Upper lobe of left lung (tissue), 4 donors: ENCODE data around the gene MFRP.

Source experiments
- POLR2A ChIP-seq, 4 donors: fragments of 450-650 bp; IDR thresholded peaks; one replicate each; pipeline ENCODE4 v1.5.1; 2016 to 2017; ENCODE audit warnings: antibody characterized with exemption in 4 of 4, mild to moderate bottlenecking in 2 of 4
- POLR2AphosphoS5 ChIP-seq, 2 donors: sonication (generic); formaldehyde crosslinking; IDR thresholded peaks; one replicate each; pipeline ENCODE4 v1.5.1; 2017; ENCODE audit warnings: antibody characterized with exemption in 2 of 2
- TF ChIP-seq, protein P1 (sequence below), 6 experiments: fragments of 450-650 bp in 4 of 6; fragments of 200-600 bp in 2 of 6; sonication (generic) in 2 of 6; IDR thresholded peaks; one replicate each; pipeline ENCODE4 v1.5.1; 2016 to 2019; ENCODE audit warnings: antibody characterized with exemption in 6 of 6

GRCh38 chr11:119350302-119350701 is 3.8 kb upstream of the MFRP start:
- TF ChIP-seq, protein P1, sequence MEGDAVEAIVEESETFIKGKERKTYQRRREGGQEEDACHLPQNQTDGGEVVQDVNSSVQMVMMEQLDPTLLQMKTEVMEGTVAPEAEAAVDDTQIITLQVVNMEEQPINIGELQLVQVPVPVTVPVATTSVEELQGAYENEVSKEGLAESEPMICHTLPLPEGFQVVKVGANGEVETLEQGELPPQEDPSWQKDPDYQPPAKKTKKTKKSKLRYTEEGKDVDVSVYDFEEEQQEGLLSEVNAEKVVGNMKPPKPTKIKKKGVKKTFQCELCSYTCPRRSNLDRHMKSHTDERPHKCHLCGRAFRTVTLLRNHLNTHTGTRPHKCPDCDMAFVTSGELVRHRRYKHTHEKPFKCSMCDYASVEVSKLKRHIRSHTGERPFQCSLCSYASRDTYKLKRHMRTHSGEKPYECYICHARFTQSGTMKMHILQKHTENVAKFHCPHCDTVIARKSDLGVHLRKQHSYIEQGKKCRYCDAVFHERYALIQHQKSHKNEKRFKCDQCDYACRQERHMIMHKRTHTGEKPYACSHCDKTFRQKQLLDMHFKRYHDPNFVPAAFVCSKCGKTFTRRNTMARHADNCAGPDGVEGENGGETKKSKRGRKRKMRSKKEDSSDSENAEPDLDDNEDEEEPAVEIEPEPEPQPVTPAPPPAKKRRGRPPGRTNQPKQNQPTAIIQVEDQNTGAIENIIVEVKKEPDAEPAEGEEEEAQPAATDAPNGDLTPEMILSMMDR (IDR thresholded peaks at IDR 0.05), result no peak
- TF ChIP-seq POLR2AphosphoS5 (IDR thresholded peaks at IDR 0.05) (no peak), POLR2A (IDR thresholded peaks at IDR 0.05) (no peak)
